Activated CD8-positive, alpha-beta memory T cell treated with anti-CD3 and anti-CD28 coated beads, Interleukin-2, amount 50 U/mL, for 4 hours (primary cell): ENCODE data around the gene CMTM4.
"Not testable (repeated sequence)": the region's sequence is repeated elsewhere in the genome, so short reads cannot be mapped to it uniquely, and the experiment has no call there.

ENCODE experiments used
- DNase-seq: peaks from one replicate; pipeline ENCODE4 v3.0.0-alpha.2; 2020

CMTM4 gene

DNA sequence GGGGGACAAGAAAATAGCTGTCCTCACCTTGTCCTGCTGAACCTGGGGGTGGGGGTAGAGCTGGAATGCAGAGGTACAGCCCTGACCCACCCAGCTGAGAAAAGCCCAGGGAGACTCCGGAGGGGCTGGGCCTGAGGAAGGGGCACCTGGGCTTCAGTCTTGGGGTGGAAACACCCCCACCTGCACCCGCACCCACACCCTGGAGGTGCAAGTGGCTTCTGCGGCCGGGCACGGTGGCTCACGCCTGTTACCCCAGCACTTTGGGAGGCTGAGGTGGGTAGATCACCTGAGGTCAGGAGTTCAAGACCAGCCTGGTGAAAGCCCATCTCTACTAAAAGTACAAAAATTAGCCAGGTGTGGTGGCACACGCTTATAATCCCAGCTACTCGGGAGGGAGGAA is 84.6 kb downstream of the CMTM4 start:
- DNase-seq: not testable (repeated sequence)

DNA sequence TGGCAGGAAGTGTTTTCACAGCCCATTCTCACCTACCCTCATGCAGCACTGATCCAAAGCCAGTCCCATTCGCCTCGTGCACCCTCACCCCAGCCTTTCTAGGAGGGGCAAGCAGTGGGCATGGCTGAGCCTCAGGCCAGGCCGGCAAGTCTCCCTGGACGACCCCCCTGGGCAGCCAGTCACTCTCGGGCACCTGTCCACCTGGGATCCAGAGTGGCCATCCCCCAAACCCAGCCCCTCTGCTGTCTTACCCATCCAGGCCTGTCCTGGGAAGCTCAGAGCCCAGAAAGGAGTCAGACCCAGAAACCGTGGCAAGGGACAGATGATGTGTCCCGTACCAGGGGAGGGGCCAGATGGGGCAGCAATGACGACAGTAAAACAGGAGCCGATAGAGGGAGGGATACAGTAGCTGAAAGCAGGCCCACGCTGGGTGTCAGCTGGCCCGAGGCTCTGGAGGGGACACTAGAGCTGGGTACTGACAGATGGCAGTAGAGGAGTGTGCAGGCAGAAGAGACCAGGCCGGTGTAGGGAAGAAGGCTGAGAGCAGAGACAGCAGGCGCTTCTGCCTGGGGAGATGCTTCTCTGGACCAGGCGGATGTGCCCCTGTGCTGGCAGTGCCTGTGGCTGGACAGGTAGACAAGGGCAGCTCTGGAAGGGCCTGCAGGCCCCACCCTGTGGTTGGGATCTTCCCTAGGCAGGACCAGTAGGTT is 86.3 kb downstream of the CMTM4 start:
- DNase-seq: no peak

DNA sequence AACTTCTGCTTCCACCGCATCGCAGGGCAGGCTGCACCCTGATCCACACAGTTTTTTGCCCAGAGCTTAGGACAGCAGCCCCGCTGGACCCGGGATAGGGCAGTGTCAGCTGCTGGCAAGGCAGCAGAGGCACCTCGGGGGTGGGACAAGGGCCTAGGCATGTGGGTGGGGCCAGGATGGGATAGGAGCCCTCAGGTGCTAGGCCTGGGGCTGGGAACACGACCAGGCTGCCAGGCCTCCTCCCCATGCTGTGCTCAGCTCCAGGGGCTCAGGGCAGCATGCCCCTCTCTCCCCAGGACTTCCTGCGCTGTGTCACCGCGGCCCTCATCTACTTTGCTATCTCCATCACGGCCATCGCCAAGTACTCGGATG is 87.4 kb downstream of the CMTM4 start:
- DNase-seq: no peak

DNA sequence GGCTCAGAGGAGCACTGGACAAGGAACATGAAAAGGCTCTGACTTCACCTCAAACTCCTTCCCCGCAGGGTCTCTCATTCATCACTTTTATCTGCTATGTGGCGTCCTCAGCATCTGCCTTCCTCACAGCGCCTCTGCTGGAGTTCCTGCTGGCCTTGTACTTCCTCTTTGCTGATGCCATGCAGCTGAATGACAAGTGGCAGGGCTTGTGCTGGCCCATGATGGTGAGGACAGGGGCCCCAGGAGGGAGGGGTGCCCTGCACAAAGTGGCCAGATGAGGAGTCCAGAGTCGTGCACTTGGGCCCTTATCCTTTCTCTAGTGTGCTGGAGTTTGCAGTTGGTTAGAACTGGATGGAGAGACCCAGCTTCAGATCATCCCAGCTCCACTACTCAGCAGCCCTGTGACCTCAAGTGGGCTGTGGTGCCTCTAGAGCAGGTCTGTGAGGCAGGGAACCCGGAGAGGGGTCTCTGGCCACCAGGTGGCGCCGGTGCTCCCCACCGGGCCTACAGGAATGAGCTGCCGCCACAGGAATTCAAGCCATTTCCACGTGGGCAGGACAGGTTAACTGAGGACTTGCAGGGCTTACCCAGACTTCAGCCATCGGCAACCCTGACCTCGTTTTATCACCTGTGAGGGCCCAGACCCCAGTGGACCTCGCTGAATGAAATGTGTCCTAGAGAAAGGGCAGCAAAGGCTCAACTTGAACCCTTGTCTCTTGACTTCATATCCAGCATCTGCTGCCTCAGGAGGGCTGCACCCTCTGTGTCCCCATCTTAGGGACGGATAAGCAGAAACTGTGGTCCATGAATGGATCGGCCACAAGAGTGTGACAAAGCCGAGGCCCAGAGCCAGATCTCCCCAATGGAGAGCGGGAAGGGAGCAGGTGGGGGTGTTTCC is 88.1 kb downstream of the CMTM4 start:
- DNase-seq: peak; percentile 85

DNA sequence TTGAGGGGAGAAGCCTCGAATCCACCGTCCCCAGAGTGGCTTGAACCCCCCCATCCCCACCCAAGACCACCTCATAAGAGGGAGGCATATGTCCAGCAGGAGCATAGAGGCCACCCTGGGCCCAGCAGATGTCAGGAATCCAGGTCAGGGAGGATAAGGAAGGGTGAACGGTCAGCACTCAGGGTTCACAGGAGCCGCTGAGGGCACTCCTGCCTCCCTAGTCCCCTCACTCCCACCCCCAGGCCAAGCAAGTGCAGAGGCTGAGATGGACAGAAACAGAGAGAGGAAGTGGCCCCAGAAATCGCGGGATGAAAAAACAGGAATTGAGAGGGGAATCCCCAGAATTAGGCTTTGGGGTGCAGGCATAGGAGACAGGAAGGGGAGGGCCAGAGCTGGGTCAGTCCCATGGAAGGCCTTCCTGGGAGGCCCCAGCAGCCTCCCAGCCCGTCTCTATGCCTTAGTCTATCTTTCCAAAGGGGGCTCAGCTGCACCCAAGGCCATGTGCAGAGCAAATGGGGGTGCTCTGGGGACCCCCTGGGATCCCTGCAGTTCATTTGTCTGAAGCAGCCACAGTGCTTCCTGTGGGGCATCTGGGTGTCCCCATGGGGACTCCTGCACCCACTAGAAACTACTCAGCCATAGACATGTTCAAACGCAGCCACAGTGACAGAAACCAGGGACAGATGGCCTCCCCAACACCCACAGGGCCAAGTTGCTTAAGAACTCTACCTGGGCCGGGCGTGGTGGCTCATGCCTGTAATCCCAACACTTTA is 90.4 kb downstream of the CMTM4 start:
- no peak for DNase-seq

DNA sequence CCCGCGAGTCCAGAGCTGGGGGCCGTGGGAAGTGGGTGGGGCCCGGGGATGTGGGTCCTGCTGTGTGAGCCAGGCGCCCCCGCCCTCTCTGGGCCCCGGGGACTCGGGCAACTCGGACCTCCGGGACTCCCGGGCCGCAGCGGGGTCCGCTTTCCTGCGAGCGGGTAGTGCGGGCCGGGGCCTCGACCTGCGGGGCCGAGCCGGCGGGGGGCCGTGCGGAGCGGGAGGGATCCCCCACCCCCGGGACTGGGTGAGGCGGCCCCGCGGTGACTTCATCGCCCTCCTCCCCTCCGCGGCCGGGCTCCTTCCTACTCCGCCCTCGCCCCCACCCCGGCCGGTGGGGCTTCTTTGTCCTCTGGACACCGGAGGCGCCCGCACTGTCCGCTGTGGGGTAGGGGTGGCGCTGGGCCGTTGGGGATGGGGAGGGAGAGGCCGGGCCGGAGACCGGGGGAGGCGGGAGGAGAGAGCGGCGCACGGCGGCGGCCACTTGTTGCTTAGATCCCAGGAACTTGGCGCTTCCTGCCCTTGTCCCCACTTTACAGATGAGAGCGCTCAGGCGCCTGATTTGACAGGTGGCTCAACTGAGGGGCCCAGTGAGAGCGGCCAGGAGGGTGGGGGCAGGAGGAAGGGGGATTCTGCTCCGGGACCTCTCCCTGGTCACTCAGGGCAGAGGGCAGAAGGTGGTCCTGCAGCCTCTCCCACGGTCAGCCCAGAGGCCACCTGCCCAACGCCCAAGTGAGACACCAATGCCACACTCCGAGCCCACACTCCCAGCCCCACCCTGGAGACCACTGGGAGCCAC is 91.2 kb downstream of the CMTM4 start:
- DNase-seq: peak; percentile 48

DNA sequence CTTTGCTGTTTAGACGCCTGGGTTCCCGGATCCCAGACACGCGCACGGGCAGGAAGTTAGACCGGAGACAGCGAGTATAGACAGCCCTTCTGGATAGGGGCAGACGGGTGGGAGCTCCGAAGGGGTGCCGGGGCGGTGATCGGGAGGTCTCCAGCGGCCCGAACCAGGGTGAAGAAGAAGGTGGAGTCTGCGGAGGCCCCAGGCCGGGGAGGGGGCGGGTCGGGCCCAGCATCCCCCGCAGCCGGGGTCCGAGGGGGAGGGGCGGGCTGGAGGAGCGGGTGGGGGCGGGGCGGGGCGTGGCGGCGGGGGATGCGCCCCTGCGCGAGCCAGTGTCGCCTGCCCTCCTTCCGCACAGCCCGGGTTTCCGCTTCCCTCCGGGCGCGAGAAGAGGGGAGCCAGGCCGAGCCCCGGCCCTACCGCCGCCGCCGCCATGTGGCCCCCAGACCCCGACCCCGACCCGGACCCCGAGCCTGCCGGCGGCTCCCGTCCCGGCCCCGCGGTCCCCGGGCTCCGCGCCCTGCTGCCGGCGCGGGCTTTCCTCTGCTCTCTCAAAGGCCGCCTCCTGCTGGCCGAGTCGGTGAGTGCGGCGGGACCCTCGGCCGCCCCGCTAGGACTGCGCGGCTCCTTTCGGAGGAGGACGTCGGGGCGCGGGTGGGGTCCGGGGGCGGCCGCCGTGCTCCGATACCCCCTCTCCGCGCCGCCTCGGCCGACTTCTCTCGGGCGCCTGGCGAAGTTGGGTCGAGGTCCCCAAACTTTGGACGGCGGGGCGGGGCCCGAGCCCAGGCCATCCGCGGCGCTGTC is 92.0 kb downstream of the CMTM4 start, which contains the start of gene CMTM3:
CMTM3 (plus strand) TSS at position 329 of the 801 bp plus-strand sequence; CDS start at position 431, 102 bp downstream.
- DNase-seq: peak; percentile 78

DNA sequence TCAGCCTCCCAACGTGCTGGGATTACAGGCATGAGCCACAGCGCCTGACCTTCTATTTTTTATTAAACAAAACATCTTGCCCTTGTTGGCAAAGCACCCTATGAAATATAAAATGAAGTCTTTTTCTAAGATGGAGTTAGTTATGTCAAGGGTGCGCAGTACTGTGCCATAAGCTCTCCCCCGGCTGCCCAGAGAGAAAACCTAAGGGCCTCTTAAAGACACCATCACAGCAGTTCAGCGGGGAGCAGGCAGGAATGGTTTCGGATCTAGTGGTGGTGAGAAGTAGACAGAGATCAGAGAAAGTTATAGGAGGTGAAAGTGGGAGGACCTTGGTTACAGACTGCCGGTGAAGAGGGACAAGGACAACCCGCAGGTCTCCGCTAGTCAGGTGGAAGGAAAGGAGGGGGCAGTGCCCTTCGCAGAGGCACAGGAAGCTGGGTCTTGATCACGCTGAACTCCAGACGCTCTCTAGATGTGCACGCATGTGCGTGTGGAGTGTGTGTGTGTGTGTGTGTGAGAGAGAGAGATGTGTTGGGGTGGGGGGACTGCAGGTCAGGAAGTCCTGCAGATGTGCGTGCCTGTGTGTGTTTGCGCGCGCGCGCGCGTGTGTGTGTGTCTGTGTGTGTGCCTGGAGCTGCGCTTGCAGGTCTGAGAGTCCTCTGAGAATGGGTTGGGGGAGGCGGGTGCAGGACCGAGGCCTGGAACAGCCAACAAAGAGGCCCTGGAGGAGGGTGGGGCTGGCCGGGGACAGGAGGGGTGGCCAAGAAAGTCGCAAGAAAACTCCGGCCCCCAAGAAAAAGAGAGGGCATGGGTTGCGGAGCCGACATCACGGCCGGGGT is 92.8 kb downstream of the CMTM4 start:
- peak; percentile 57 for DNase-seq

DNA sequence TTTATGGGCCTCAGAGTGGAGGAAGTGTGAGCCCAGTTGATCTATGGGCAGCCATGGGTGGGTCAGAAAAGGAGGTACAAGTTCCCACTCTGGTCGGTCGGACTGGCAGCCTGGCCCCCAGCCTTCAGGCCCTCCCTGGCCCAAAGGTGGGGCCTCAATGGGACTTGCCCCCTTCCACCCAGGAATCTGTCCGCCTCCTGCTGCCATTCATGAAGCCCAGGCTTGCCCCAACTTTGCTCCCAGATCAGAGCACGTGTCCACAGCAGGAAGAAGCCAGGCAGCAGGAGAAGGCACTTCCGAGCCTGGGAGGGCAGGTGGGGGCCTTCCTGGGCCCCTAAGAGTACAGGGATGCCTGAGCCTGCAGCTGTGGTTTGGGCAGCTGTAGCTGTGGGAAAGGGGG is 95.1 kb downstream of the CMTM4 start:
- DNase-seq: no peak

DNA sequence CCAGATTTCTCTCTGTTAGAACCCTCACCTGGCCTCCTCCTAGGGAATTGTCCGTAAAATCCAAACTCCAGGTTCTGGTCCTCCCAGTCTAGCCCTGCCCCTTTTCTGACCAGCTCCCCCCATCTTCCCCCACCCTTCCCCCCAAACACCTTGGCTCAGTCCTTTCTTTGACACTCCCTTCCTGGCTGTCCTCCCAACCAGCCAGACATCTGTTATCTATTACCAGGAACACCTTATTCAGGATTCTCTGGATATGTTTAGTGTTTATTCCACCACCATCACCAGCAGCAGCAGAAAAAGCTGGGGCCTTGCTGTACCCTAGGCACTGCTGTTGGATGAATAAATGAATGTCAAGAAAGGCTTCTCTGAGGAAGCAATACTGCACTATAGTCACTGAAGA is 96.1 kb downstream of the CMTM4 start:
- DNase-seq: no peak

DNA sequence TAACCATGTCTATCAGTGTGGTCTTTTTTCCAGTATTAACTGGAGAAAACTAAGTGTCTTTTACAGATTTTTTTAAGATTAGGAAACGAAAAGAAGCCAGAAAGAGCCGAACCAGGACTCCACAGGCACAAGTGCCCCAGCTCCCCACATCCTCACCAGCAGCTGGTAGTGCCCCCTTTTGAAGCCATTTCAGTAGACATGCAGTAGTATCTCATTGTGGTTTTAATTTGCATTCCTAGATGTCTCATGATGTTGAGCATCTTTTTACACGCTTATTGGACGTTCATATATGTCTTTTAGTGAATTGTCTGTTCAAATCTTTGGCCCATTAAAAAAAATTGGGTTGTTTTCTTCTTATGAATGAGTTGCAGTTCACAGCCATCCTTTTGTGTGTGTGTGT is 96.8 kb downstream of the CMTM4 start:
- DNase-seq: no peak

DNA sequence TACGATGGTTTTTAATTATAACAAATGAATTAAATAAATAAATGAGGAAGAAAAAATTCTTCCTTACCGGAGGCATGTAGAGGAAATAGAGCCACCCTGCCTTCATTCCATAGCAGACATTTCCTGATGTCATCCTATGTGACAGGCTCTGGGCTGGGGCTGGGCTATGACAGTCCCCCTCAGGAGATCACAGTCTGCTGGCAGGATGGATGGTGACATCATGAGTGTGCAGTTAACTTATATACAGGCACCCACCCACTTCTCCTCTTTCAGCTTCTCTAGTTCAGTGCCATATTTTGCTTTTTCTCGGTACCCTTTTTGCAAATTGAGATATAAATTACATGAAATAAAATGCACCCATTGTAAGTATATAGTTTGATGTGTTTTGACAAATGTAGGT is 98.4 kb downstream of the CMTM4 start:
- no peak for DNase-seq

DNA sequence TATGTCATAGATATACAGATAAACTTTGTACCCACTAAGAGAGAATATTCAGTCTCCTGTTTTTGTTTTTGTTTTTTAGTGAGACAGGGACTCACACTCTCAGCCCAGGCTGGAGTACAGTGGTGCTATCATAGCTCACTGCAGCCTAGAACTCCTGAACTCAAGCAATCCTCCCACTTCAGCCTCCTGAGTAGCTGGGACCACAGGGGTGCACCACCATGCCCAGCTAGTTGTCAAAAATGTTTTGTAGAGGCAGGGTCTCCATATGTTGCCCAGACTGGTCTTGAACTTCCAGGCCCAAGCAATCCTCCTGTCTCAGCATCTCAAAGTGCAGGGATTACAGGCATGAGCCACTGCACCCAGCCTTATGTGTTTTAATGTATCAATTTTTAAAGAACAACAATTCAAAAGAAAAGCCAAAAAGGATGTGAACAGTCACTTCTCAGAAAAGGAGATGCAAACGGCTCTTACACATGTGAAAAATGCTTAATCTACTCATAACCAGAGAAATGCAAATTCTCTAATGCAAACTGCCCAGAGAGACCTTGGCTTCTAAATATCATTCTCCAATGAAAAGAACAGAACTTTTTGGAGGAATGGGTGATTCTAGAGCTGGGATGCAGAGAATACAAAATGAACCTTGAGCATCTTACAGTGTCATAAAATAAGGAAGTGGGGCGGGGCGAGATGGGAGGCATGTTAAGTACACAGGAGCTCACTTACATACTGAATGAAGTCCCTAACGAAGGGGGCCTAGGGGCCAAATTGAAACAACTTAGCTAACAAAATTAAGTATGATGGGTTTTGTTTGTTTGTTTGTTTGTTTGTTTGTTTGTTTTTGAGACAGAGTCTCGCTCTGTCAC is 99.3 kb downstream of the CMTM4 start:
- DNase-seq: no peak

DNA sequence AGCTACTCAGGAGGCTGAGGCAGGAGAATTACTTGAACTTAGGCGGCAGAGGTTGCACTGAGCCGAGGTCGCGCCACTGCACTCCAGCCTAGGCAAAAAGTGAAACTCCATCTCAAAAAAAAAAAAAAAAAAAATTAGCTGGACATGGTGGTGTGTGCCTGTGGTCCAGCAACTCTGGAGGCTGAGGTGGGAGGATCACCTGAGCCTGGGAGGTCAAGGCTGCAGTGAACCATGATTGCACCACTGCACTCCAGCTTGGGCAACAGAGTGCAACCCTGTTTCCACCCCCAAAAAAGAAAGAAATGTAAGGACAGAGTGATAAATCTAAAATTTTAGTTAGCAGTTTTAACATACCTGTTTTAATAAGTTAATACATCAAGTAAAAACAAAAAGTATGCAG is 100.0 kb downstream of the CMTM4 start:
- DNase-seq: not testable (repeated sequence)

DNA sequence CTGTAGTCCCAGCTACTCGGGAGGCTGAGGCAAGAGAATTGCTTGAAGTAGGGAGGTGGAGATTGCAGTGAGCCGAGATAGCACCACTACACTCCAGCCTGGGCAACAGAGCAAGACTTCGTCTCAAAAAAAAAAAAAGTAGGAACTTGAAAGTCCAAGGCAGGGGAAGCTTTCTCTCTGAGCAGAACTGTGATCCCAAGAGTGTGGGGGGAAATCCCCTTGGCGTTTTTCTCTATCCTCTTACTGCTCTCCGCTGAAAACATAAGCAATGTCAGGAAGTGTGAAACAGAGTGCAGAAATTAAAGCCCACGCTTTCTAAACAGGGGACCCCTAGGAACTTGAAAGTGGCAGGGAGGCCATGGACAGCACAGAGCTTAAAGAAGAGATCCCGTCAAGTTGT is 101.8 kb downstream of the CMTM4 start:
- no peak for DNase-seq

DNA sequence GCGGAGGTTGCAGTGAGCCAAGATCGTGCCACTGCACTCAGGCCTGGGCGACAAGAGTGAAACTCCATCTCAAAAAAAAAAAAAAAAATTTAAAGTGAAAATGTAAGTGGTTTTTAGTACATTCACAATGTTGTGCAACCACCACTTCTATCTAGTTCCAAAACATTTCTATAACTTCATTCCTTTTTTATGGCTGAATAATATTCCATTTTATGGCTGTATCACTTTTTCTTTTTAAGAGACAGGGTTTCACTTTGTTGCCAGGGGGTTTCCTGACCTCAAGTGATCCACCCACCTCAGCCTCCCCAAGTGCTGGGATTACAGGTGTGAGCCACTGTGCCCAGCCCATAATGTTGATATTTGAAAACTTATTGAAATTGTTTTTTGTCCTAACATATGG is 103.7 kb downstream of the CMTM4 start:
- no peak for DNase-seq

DNA sequence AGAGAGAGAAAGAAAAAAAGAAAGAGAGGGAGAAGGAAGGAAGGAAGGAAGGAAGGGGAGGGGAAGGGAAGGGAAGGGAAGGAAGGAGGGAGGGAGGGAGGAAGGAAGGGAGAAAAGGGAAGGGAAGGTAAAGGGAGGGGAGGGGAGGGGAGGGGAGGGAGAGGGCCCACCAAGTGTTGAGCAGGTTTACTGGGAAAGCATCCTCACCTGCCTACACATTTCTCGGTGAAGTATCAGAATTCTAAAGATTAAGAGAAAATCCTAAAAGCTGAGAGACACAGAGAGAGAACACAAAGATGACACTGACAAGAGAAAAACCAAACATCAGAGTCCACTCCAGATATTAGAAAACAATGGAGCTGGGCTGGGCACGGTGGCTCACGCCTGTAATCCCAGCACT is 104.3 kb downstream of the CMTM4 start:
- no peak for DNase-seq

DNA sequence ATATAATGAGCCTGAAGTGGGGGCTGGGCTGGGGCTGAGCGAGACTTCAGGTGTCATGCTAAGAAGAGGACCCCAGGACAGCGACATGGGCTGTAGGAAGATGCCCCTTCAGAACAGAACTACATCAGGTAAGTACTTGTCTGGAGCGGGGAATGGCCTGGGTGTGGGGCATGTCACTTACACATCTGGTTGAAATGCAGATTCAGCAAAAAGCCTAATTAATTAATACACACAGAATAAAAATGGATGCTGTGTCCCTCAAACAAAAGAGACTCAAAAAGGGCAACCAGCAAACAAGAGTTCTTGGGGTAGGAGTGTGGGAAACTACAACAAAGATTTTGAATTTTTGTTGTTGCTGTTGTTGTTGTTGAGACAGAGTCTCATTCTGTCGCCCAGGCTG is 105.5 kb downstream of the CMTM4 start:
- DNase-seq: no peak

DNA sequence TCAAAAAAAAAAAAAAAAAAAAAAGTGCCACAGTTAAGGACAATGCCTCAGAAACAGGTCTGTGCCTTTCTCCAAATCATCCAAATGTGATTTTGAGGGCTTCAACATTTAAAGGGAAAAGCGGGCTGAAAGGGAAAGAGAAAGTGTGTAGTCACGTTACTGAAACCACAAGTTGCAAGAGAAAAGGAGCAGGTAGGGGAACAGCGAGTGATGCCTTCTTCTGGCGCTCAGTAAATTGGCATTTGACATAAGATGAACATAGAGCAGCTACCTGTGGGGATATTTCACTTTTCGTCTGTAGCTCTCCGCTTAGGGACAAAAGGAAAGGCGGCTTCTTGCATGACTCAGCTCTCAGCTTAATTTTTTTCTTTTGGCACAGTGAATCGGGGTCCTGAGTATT is 106.2 kb downstream of the CMTM4 start:
- no peak for DNase-seq
